Measurements from ENCODE around the gene NHS. TPM values are rescaled to one million over a fixed set of nuclear protein-coding genes. Genes with fewer than 3 reads are reported as not detected.

Gene NHS
- total RNA-seq, 1 experiment from 2014 or later = 5.7 TPM

GRCh38 chrX:17403972-17404371 is 29.0 kb downstream of the NHS start (continued):
- TF ChIP-seq, protein P1, sequence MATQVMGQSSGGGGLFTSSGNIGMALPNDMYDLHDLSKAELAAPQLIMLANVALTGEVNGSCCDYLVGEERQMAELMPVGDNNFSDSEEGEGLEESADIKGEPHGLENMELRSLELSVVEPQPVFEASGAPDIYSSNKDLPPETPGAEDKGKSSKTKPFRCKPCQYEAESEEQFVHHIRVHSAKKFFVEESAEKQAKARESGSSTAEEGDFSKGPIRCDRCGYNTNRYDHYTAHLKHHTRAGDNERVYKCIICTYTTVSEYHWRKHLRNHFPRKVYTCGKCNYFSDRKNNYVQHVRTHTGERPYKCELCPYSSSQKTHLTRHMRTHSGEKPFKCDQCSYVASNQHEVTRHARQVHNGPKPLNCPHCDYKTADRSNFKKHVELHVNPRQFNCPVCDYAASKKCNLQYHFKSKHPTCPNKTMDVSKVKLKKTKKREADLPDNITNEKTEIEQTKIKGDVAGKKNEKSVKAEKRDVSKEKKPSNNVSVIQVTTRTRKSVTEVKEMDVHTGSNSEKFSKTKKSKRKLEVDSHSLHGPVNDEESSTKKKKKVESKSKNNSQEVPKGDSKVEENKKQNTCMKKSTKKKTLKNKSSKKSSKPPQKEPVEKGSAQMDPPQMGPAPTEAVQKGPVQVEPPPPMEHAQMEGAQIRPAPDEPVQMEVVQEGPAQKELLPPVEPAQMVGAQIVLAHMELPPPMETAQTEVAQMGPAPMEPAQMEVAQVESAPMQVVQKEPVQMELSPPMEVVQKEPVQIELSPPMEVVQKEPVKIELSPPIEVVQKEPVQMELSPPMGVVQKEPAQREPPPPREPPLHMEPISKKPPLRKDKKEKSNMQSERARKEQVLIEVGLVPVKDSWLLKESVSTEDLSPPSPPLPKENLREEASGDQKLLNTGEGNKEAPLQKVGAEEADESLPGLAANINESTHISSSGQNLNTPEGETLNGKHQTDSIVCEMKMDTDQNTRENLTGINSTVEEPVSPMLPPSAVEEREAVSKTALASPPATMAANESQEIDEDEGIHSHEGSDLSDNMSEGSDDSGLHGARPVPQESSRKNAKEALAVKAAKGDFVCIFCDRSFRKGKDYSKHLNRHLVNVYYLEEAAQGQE (IDR thresholded peaks at IDR 0.05; ENCODE audit: low read depth) = no peak
- TF ChIP-seq ZBTB33 (IDR thresholded peaks at IDR 0.05; ENCODE audit: extremely low read depth, insufficient replicate concordance, low read length) (no peak), SIN3A (IDR thresholded peaks at IDR 0.05; ENCODE audit: low read depth) (no peak), EZH2 (IDR thresholded peaks at IDR 0.05) (no peak), POLR2AphosphoS5 (IDR thresholded peaks at IDR 0.05; ENCODE audit: low read depth, low read length) (no peak), EZH2phosphoT487 (IDR thresholded peaks at IDR 0.05; ENCODE audit: borderline replicate concordance) (no peak), JUND (IDR thresholded peaks at IDR 0.05) (no peak), FOSL1 (IDR thresholded peaks at IDR 0.05; ENCODE audit: low read depth) (no peak)
- TF ChIP-seq, protein P2, sequence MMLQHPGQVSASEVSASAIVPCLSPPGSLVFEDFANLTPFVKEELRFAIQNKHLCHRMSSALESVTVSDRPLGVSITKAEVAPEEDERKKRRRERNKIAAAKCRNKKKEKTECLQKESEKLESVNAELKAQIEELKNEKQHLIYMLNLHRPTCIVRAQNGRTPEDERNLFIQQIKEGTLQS (IDR thresholded peaks at IDR 0.05) = no peak
